Colonic mucosa (tissue), 4 donors: ENCODE results near the gene SBK1. TPM values are rescaled to one million over a fixed set of nuclear protein-coding genes. Genes with fewer than 3 reads are reported as not detected.

Experiments used
- DNase-seq: peaks from one replicate; pipeline ENCODE4 v3.0.0-alpha.2; 2020
- H3K27ac ChIP-seq: fragments of 200-600 bp; one replicate; pipeline ENCODE4 v1.8.0; 2021
- H3K27me3 ChIP-seq: fragments of 200-600 bp; one replicate; pipeline ENCODE4 v1.8.0; 2021
- H3K36me3 ChIP-seq: fragments of 200-600 bp; one replicate; pipeline ENCODE4 v1.8.0; 2021
- H3K4me1 ChIP-seq: fragments of 200-600 bp; one replicate; pipeline ENCODE4 v1.8.0; 2021; ENCODE audit warnings: mild to moderate bottlenecking
- H3K4me3 ChIP-seq: fragments of 200-600 bp; one replicate; pipeline ENCODE4 v1.8.0; 2021
- H3K9ac ChIP-seq, 2 donors: one replicate each; pipeline ENCODE4 v1.7.0; 2013; ENCODE audit warnings: control low read depth in 2 of 2, low read depth in 2 of 2, low read length in 2 of 2
- H3K9me3 ChIP-seq: fragments of 200-600 bp; one replicate; pipeline ENCODE4 v1.8.0; 2021
- CTCF ChIP-seq: fragments of 200-600 bp; IDR thresholded peaks from one replicate; pipeline ENCODE4 v1.8.0; 2022; ENCODE audit warnings: antibody characterized with exemption, mild to moderate bottlenecking
- intact Hi-C: fragments of 100-400 bp; cut with DNase I; formaldehyde crosslinking; loops from one replicate; pipeline ENCODE4 v1.14.1; 2022
- total RNA-seq, 2 donors: library from RNA; stranded (reverse); fragmentation: NEBNext Ultra II Directional in 1 of 2; extraction: Animal tissue kit (Norgen Biotek cat#: 25700) in 1 of 2; gene quantifications; one replicate each; pipeline ENCODE4 v1.2.1, GENCODE V29; 2021
- donor health status: healthy.
- donor health status: DM: no; HTN: no; CAD: no.
- donor health status: DM: no; HTN: no; CAD: no.

Gene SBK1
- total RNA-seq, 2 donors from 2014 or later = 1.0 to 1.4 TPM

GRCh38 chr16:28289048-28289447 lies 3.3 kb upstream of the SBK1 start:
- DNase-seq = no peak
- TF ChIP-seq CTCF = no peak
- intact Hi-C loops = no loop called here

DNA sequence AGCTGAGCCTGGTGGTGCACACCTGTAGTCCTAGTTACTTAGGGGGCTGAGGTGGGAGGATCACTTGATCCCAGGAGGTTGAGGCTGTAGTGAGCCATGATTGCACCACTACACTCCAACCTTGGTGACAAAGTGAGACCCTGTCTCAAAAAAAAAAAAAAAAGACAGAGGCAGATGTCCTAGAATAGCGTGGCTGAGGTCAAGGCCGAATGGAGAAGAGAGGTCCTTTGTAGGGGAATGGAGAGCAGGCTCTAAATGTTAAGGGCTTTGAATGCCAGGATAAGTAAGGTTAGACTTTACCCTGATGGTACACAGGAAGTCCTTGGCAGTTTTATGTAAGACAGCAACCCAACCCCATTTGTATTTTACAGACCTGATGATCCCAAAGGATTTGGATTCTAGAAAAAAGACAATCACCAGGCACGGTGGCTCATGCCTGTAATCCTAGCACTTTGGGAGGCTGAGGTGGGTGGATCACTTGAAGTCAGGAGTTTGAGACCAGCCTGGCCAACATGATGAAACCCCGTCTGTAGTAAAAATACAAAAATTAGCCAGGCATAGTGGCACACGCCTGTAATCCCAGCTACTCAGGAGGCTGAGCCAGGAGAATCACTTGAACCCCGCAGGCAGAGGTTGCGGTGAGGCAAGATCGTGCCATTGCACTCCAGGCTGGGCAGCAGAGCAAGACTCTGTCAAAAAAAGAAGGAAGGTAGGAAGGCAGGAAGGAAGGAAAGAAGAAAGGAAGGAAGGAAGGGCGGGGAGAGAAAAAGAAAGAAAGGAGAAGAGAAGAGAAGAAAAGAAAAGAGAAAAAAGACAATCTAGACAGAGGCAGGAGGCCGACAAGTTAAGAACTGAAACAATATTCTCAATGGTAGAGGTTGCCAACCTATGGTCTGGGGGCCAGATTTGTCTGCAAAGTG lies 2.1 kb upstream of the SBK1 start:
- no peak overlapping the region for H3K4me3 ChIP-seq
- H3K36me3 ChIP-seq = no peaks in the 10 kb centered on the region
- H3K9me3 ChIP-seq = no peaks in the 10 kb centered on the region
- H3K27ac ChIP-seq = no peak overlapping the region
- no peak for TF ChIP-seq CTCF
- no peak for DNase-seq
- intact Hi-C loops = no loop called here
- H3K9ac ChIP-seq = no peak overlapping the region
- peaks cover 5% of the 10 kb centered on the region for H3K4me1 ChIP-seq
- peaks cover 5% of the 10 kb centered on the region for H3K27me3 ChIP-seq

More at GRCh38 chr16:28289048-28289447, 3.3 kb upstream of the SBK1 start:
- no peak overlapping the region for H3K27ac ChIP-seq
- H3K9ac ChIP-seq = no peak overlapping the region
- H3K27me3 ChIP-seq = peaks cover 5% of the 10 kb centered on the region
- no peaks in the 10 kb centered on the region for H3K9me3 ChIP-seq
- H3K4me3 ChIP-seq = no peak overlapping the region
- H3K36me3 ChIP-seq = no peaks in the 10 kb centered on the region
- H3K4me1 ChIP-seq = peaks cover 5% of the 10 kb centered on the region

- peaks cover 5% of the 10 kb centered on the region for H3K27me3 ChIP-seq
- no peak for TF ChIP-seq CTCF
- H3K27ac ChIP-seq = no peak overlapping the region
- H3K4me3 ChIP-seq = no peak overlapping the region
- DNase-seq = no peak
- H3K9ac ChIP-seq = no peak overlapping the region
- H3K36me3 ChIP-seq = no peaks in the 10 kb centered on the region
- H3K9me3 ChIP-seq = no peaks in the 10 kb centered on the region
- peaks cover 5% of the 10 kb centered on the region for H3K4me1 ChIP-seq
- intact Hi-C loops = no loop called here
Observed at GRCh38 chr16:28290859-28291254, 1.5 kb upstream of the SBK1 start.

GRCh38 chr16:28292731-28293600 lies 641 bp downstream of the SBK1 start:
- no peak for TF ChIP-seq CTCF
- peak overlapping the region; percentile 45 for H3K4me3 ChIP-seq
- H3K36me3 ChIP-seq = no peaks in the 10 kb centered on the region
- peaks cover 5% of the 10 kb centered on the region for H3K27me3 ChIP-seq
- H3K9ac ChIP-seq = peak overlapping the region; percentile 58
- peaks cover 5% of the 10 kb centered on the region for H3K4me1 ChIP-seq
- DNase-seq = no peak
- intact Hi-C loops = no loop called here
- no peaks in the 10 kb centered on the region for H3K9me3 ChIP-seq
- H3K27ac ChIP-seq = no peak overlapping the region

DNA sequence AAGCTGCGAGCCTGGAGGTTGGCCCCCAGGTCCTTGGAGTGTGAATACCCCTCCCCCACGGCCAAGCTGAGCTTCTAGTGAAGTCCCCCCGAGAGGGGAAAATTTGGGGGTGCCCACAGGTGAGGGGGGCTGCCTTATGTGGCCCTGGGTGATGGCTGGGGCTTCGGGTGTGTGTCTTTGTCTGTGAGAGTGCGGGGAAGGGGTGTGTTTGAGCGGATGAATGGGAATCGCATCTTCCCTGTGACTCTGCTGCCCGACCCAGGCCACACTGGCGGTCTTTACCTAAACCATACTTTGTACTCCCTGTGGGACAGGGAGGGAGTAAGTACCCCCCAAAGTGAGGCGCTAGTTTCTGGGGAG lies 1.3 kb downstream of the SBK1 start:
- TF ChIP-seq CTCF = no peak

More for the DNA sequence above, 1.3 kb downstream of the SBK1 start:
- Histone ChIP-seq H3K4me3 (no peak overlapping the region), H3K9me3 (no peaks in the 10 kb centered on the region), H3K9ac (peak overlapping the region in 1 of 2 donors; percentile 58), H3K4me1 (peaks cover 5% of the 10 kb centered on the region), H3K27ac (no peak overlapping the region), H3K36me3 (no peaks in the 10 kb centered on the region), H3K27me3 (peaks cover 5% of the 10 kb centered on the region)
- intact Hi-C loops = no loop called here
- DNase-seq = no peak
